ENCODE data around the gene DNASE1L2. TPM values are rescaled to one million over a fixed set of nuclear protein-coding genes. Genes with fewer than 3 reads are reported as not detected.

DNASE1L2 gene
- total and polyA plus RNA-seq, 4 donors, result 0.13 to 0.67 (median 0.28) TPM

DNA sequence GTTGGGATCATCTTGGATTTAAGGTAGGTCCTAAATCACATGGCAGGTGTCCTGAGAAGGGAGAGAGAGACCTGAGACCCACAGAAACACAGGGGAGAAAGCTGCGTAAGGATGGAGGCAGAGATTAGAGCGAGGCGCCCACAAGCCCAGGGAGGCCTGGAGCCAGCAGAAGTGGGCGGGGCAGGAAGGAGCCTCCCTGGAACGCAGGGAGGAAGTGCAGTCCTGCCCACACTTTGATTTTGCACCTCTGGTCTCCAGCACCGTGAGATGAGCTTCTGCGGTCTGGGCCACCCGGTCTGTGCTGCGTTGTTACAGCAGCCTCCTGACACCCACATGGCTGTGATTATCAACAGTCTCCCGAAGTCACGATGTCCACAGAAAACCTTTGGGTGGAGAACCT, 6.4 kb downstream of the DNASE1L2 start (continued):
- TF ChIP-seq GABPA (IDR thresholded peaks at IDR 0.05 in 1 of 2, conservative IDR thresholded peaks at IDR 0.05 in 1 of 2), result no peak
- TF ChIP-seq EGR1 (IDR thresholded peaks at IDR 0.05; ENCODE audit: low read depth in 2 of 2), result no peak

- DNase-seq (ENCODE audit: low spot score), result no peak
- TF ChIP-seq EGR1 (IDR thresholded peaks at IDR 0.05; ENCODE audit: low read depth in 2 of 2) (no peak), RXRA (IDR thresholded peaks at IDR 0.05) (no peak), TAF1 (conservative IDR thresholded peaks at IDR 0.05) (no peak), NR2F2 (IDR thresholded peaks at IDR 0.05) (no peak), JUND (IDR thresholded peaks at IDR 0.05) (no peak), CTCF (IDR thresholded peaks at IDR 0.05; ENCODE audit: low read depth, low read length, missing input control) (no peak), YY1 (IDR thresholded peaks at IDR 0.05) (no peak), REST (IDR thresholded peaks at IDR 0.05) (no peak), FOXA1 (IDR thresholded peaks at IDR 0.05) (no peak), FOXA2 (IDR thresholded peaks at IDR 0.05) (no peak)
- TF ChIP-seq, protein P1, sequence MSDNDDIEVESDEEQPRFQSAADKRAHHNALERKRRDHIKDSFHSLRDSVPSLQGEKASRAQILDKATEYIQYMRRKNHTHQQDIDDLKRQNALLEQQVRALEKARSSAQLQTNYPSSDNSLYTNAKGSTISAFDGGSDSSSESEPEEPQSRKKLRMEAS (IDR thresholded peaks at IDR 0.05), result no peak
- no peaks in the 10 kb centered on the region for H3K4me1 ChIP-seq (ENCODE audit: control insufficient read depth in 4 of 4, insufficient read depth in 4 of 4, low read length in 3 of 4)
- peaks cover 13 to 52% (median 32%) of the 10 kb centered on the region in 4 donors for H3K36me3 ChIP-seq (ENCODE audit: control insufficient read depth in 4 of 4, insufficient read depth in 3 of 4, low read depth in 1 of 4, low read length in 3 of 4)
- H3K27me3 ChIP-seq (ENCODE audit: control insufficient read depth in 4 of 4, insufficient read depth in 4 of 4, low read length in 3 of 4), result no peaks in the 10 kb centered on the region
- H3K9me3 ChIP-seq (ENCODE audit: control insufficient read depth in 4 of 4, low read length in 3 of 4), result no peaks in the 10 kb centered on the region
- 99% methylated on average over 19 of the region's 19 CpGs for WGBS
- no peak overlapping the region for H3K4me3 ChIP-seq (ENCODE audit: low read depth in 1 of 3, low read length in 3 of 3)
- no peak overlapping the region for H3K27ac ChIP-seq (ENCODE audit: low read depth in 1 of 2, low read length in 2 of 2)
- no peak overlapping the region for H3K9ac ChIP-seq (ENCODE audit: low read depth in 1 of 2, low read length in 2 of 2)
Observed at GRCh38 chr16:2243031-2243528, 6.8 kb downstream of the DNASE1L2 start.

DNA sequence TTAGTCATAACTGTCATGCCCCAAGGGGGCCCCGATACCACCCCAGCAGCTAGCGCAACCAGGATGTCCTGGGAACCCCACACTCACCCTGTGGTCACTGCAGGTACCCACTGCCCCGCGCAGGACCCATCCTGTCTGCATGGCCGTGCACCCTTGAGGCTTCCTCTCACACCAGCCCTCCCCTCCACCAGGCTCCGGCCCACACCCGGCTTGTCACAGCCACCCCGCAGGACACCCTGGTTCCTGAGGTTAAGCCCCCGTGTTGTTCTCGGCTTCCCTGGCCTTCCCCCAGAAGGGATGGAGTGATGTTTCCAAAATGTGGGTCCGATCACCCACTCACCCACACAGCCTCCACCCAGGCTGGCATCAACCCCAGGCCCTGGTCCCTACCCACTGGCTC, 7.5 kb downstream of the DNASE1L2 start:
- H3K4me1 ChIP-seq (ENCODE audit: control insufficient read depth in 4 of 4, insufficient read depth in 4 of 4, low read length in 3 of 4), result peaks cover 0 to 4% (median 3%) of the 10 kb centered on the region in 4 donors
- WGBS, result 96% methylated on average over 11 of the region's 11 CpGs
- no peak for DNase-seq (ENCODE audit: low spot score)
- no peak overlapping the region for H3K27ac ChIP-seq (ENCODE audit: low read depth in 1 of 2, low read length in 2 of 2)
- no peak overlapping the region for H3K4me3 ChIP-seq (ENCODE audit: low read depth in 1 of 3, low read length in 3 of 3)
- H3K9ac ChIP-seq (ENCODE audit: low read depth in 1 of 2, low read length in 2 of 2), result no peak overlapping the region
- peaks cover 13 to 52% (median 32%) of the 10 kb centered on the region in 4 donors for H3K36me3 ChIP-seq (ENCODE audit: control insufficient read depth in 4 of 4, insufficient read depth in 3 of 4, low read depth in 1 of 4, low read length in 3 of 4)
- no peaks in the 10 kb centered on the region for H3K27me3 ChIP-seq (ENCODE audit: control insufficient read depth in 4 of 4, insufficient read depth in 4 of 4, low read length in 3 of 4)
- no peaks in the 10 kb centered on the region for H3K9me3 ChIP-seq (ENCODE audit: control insufficient read depth in 4 of 4, low read length in 3 of 4)
- TF ChIP-seq HNF4G (IDR thresholded peaks at IDR 0.05), result no peak
- TF ChIP-seq HNF4A (conservative IDR thresholded peaks at IDR 0.05), result no peak
- TF ChIP-seq, protein P1 (IDR thresholded peaks at IDR 0.05), result no peak
- TF ChIP-seq CTCF (IDR thresholded peaks at IDR 0.05; ENCODE audit: low read depth, low read length, missing input control), result no peak
- no peak for TF ChIP-seq FOXA2 (IDR thresholded peaks at IDR 0.05)
- TF ChIP-seq EGR1 (IDR thresholded peaks at IDR 0.05; ENCODE audit: low read depth in 2 of 2), result no peak
- TF ChIP-seq TAF1 (conservative IDR thresholded peaks at IDR 0.05), result no peak
- no peak for TF ChIP-seq NR2F2 (IDR thresholded peaks at IDR 0.05)
- no peak for TF ChIP-seq RXRA (IDR thresholded peaks at IDR 0.05)
- no peak for TF ChIP-seq YY1 (IDR thresholded peaks at IDR 0.05)
- TF ChIP-seq GABPA (IDR thresholded peaks at IDR 0.05 in 1 of 2, conservative IDR thresholded peaks at IDR 0.05 in 1 of 2), result no peak
- no peak for TF ChIP-seq FOXA1 (IDR thresholded peaks at IDR 0.05)
- no peak for TF ChIP-seq ZBTB33 (IDR thresholded peaks at IDR 0.05)
- TF ChIP-seq, protein P2, sequence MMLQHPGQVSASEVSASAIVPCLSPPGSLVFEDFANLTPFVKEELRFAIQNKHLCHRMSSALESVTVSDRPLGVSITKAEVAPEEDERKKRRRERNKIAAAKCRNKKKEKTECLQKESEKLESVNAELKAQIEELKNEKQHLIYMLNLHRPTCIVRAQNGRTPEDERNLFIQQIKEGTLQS (IDR thresholded peaks at IDR 0.05), result no peak
- no peak for TF ChIP-seq JUND (IDR thresholded peaks at IDR 0.05)

All from liver (tissue), 9 donors.